Stimulated activated memory B cell treated with anti-CD40 and anti-IgM and Interleukin-4, amounts not matched to agents 10 μg/mL and 1 μg/mL and 100 μg/mL, for 72 hours (primary cell): Measurements from ENCODE around the gene TSPYL2.

Source experiments
- ATAC-seq: fragments of 150-1000 bp; cut with Tn5 transposase; 2 replicates; pipeline ENCODE4 v1.10.0; 2021
- H3K27ac Mint-ChIP-seq: one replicate; pipeline ENCODE4 v1.8.0; 2022; ENCODE audit warnings: mild to moderate bottlenecking, mixed read lengths
- H3K27me3 Mint-ChIP-seq: one replicate; pipeline ENCODE4 v1.8.0; 2022; ENCODE audit warnings: mixed read lengths
- H3K36me3 Mint-ChIP-seq: one replicate; pipeline ENCODE4 v1.8.0; 2022; ENCODE audit warnings: mixed read lengths
- H3K4me1 Mint-ChIP-seq: one replicate; pipeline ENCODE4 v1.8.0; 2022; ENCODE audit warnings: mixed read lengths
- H3K4me3 Mint-ChIP-seq: one replicate; pipeline ENCODE4 v1.8.0; 2022; ENCODE audit warnings: mild to moderate bottlenecking, moderate library complexity, mixed read lengths
- H3K9me3 Mint-ChIP-seq: one replicate; pipeline ENCODE4 v1.8.0; 2022; ENCODE audit warnings: mixed read lengths

TSPYL2 gene

DNA sequence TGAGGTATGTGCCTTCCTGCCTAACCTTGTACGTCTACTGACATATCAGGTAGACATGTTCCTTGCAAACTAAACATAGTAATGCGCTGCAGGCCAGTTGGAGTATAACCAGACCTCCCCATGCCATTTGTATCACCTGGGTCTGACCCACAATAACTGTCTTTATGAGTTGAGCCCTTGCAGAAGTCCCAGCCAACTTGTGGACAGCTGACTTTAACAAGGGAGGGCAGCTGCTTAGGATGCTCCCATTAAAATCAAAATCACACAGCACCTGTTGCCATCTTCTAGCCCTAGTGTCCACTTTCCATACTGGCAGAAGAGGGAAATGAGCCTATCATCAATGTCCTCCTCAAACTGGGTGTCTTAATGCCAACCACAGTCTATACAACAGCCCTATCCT lies 53.4 kb downstream of the TSPYL2 start:
- H3K4me1 Mint-ChIP-seq, result no peaks in the 10 kb centered on the region
- ATAC-seq, result no peak

More for the DNA sequence above, 53.4 kb downstream of the TSPYL2 start:
- Mint-ChIP-seq H3K9me3 (no peaks in the 10 kb centered on the region), H3K4me3 (no peak overlapping the region), H3K27me3 (no peaks in the 10 kb centered on the region), H3K27ac (no peak overlapping the region), H3K36me3 (peaks cover 37% of the 10 kb centered on the region)
